Stimulated activated CD4-positive, alpha-beta T cell treated with anti-CD3 and anti-CD28 coated beads, Interleukin-4, amount 100 ng/mL, for 4 hours (primary cell): ENCODE results near the gene TAP2.
"Not testable (repeated sequence)": the region's sequence is repeated elsewhere in the genome, so short reads cannot be mapped to it uniquely, and the experiment has no call there.

Experiments used
- DNase-seq, 2 experiments: peaks; one replicate each; pipeline ENCODE4 v3.0.0-alpha.2; 2020

Gene TAP2

GRCh38 chr6:32838114-32838958 lies at the start of gene TAP2:
Gene TAP2 (minus strand): TSS chr6:32838739. CDS start chr6:32838233, 506 bp downstream.
- DNase-seq: peak; percentile 95 to 99

GRCh38 chr6:32887616-32888015 lies 49.1 kb upstream of the TAP2 start:
- no peak for DNase-seq

- DNase-seq: no peak
Measured at GRCh38 chr6:32886681-32887383, 48.3 kb upstream of the TAP2 start.

- no peak for DNase-seq
Measured at GRCh38 chr6:32885698-32886286, 47.3 kb upstream of the TAP2 start.

GRCh38 chr6:32883789-32884188 lies 45.2 kb upstream of the TAP2 start:
- DNase-seq: no peak

- no peak for DNase-seq
Measured at GRCh38 chr6:32882879-32883250, 44.3 kb upstream of the TAP2 start.

GRCh38 chr6:32880962-32881361 lies 42.4 kb upstream of the TAP2 start:
- DNase-seq: not testable (repeated sequence)

GRCh38 chr6:32879691-32880090 lies 41.2 kb upstream of the TAP2 start:
- DNase-seq: no peak

GRCh38 chr6:32876603-32877002 lies 38.1 kb upstream of the TAP2 start:
- DNase-seq: no peak

- not testable (repeated sequence) for DNase-seq
Measured at GRCh38 chr6:32873947-32874346, 35.4 kb upstream of the TAP2 start.

GRCh38 chr6:32868257-32868788 lies 29.8 kb upstream of the TAP2 start:
- peak; percentile 77 to 85 for DNase-seq

GRCh38 chr6:32867554-32868256 lies 29.2 kb upstream of the TAP2 start:
- DNase-seq: no peak

GRCh38 chr6:32867022-32867477 lies 28.5 kb upstream of the TAP2 start:
- DNase-seq: no peak

- no peak for DNase-seq
Measured at GRCh38 chr6:32865724-32866443, 27.3 kb upstream of the TAP2 start.

GRCh38 chr6:32862725-32863124 lies 24.2 kb upstream of the TAP2 start:
- DNase-seq: no peak

- no peak for DNase-seq
Measured at GRCh38 chr6:32860674-32861073, 22.1 kb upstream of the TAP2 start.

GRCh38 chr6:32858194-32858593 lies 19.7 kb upstream of the TAP2 start:
- no peak for DNase-seq

GRCh38 chr6:32857156-32857891 lies 18.8 kb upstream of the TAP2 start:
- no peak for DNase-seq

GRCh38 chr6:32855467-32856174 lies 17.1 kb upstream of the TAP2 start:
- no peak for DNase-seq

- peak; percentile 57 to 79 for DNase-seq
Measured at GRCh38 chr6:32854376-32855178, 16.0 kb upstream of the TAP2 start.
